ENCODE results near the gene PCDHGA11.

PCDHGA11 gene

GRCh38 chr5:141437221-141437620, 16.4 kb downstream of the PCDHGA11 start:
- H3K4me1 ChIP-seq: no peaks in the 10 kb centered on the region
- no peaks in the 10 kb centered on the region for H4K20me1 ChIP-seq
- peaks cover 20% of the 10 kb centered on the region for H3K36me3 ChIP-seq

GRCh38 chr5:141439411-141440141, 18.7 kb downstream of the PCDHGA11 start:
- no peak overlapping the region for H3K9ac ChIP-seq
- peaks cover 20% of the 10 kb centered on the region for H3K36me3 ChIP-seq
- H4K20me1 ChIP-seq: no peaks in the 10 kb centered on the region
- H3K27ac ChIP-seq: no peak overlapping the region
- H3K27me3 ChIP-seq: no peaks in the 10 kb centered on the region
- H3K4me2 ChIP-seq: no peak overlapping the region
- TF ChIP-seq Cebpa-rat (IDR thresholded peaks at IDR 0.05): no peak
- no peaks in the 10 kb centered on the region for H3K4me1 ChIP-seq
- H3K9me3 ChIP-seq: peaks cover 50% of the 10 kb centered on the region
- H3K4me3 ChIP-seq: no peak overlapping the region

More at GRCh38 chr5:141437221-141437620, 16.4 kb downstream of the PCDHGA11 start:
- Histone ChIP-seq H3K9ac (no peak overlapping the region), H3K4me2 (no peak overlapping the region), H3K9me3 (peaks cover 74% of the 10 kb centered on the region), H3K4me3 (no peak overlapping the region), H3K27ac (no peak overlapping the region), H3K27me3 (no peaks in the 10 kb centered on the region)
- TF ChIP-seq Cebpa-rat (IDR thresholded peaks at IDR 0.05): no peak

GRCh38 chr5:141440341-141440740, 19.5 kb downstream of the PCDHGA11 start:
- Histone ChIP-seq H3K36me3 (peaks cover 20% of the 10 kb centered on the region), H3K27me3 (no peaks in the 10 kb centered on the region), H3K4me2 (no peak overlapping the region), H3K4me1 (no peaks in the 10 kb centered on the region), H3K4me3 (no peak overlapping the region), H3K9me3 (peaks cover 50% of the 10 kb centered on the region), H3K9ac (no peak overlapping the region), H4K20me1 (no peaks in the 10 kb centered on the region), H3K27ac (no peak overlapping the region)
- no peak for TF ChIP-seq Cebpa-rat (IDR thresholded peaks at IDR 0.05)

- Histone ChIP-seq H4K20me1 (no peaks in the 10 kb centered on the region), H3K9me3 (peaks cover 40% of the 10 kb centered on the region)
Measured at GRCh38 chr5:141441571-141442170, 20.8 kb downstream of the PCDHGA11 start.

GRCh38 chr5:141465351-141465750, 44.5 kb downstream of the PCDHGA11 start:
- Histone ChIP-seq H3K27ac (no peak overlapping the region), H3K9ac (no peak overlapping the region), H3K9me3 (no peaks in the 10 kb centered on the region), H3K27me3 (no peaks in the 10 kb centered on the region), H3K4me2 (no peak overlapping the region), H4K20me1 (no peaks in the 10 kb centered on the region), H3K4me3 (no peak overlapping the region), H3K4me1 (no peaks in the 10 kb centered on the region), H3K36me3 (no peaks in the 10 kb centered on the region)
- TF ChIP-seq Cebpa-rat (IDR thresholded peaks at IDR 0.05): no peak

More at GRCh38 chr5:141441571-141442170, 20.8 kb downstream of the PCDHGA11 start:
- Histone ChIP-seq H3K27ac (no peak overlapping the region), H3K27me3 (no peaks in the 10 kb centered on the region), H3K36me3 (peaks cover 20% of the 10 kb centered on the region), H3K9ac (no peak overlapping the region), H3K4me3 (no peak overlapping the region), H3K4me1 (no peaks in the 10 kb centered on the region), H3K4me2 (no peak overlapping the region)
- no peak for TF ChIP-seq Cebpa-rat (IDR thresholded peaks at IDR 0.05)

Measured in BLaER1 (cell line).